ENCODE data around the gene PTPRK. TPM values are rescaled to one million over a fixed set of nuclear protein-coding genes. Genes with fewer than 3 reads are reported as not detected.

Gene PTPRK
- total and polyA plus RNA-seq, 4 donors = 12.1 to 61.2 (median 29.1) TPM

DNA sequence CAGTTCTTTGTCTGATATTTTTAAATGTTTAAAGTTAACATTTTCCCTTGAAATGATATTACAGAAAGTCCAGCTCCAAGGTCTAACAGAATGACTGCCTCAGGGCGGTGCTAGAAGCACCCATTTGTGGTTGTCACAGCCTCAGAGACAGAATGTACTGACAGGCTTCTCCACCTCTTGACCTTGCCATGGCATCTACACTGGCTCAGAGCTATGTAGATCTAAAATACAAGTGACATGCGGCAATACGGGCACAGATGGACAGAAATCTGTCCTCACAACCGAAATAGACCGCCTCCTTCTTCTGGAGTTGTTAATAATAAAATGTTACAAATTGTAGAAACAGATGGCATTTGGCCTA, 452.3 kb downstream of the PTPRK start:
- Histone ChIP-seq H3K9ac (ENCODE audit: low read depth in 1 of 2, low read length in 2 of 2) (no peak overlapping the region), H3K27me3 (ENCODE audit: control insufficient read depth in 4 of 4, insufficient read depth in 4 of 4, low read length in 3 of 4) (no peaks in the 10 kb centered on the region), H3K36me3 (ENCODE audit: control insufficient read depth in 4 of 4, insufficient read depth in 3 of 4, low read depth in 1 of 4, low read length in 3 of 4) (peaks cover 0 to 14% (median 2%) of the 10 kb centered on the region in 4 donors), H3K4me3 (ENCODE audit: low read depth in 1 of 3, low read length in 3 of 3) (no peak overlapping the region), H3K4me1 (ENCODE audit: control insufficient read depth in 4 of 4, insufficient read depth in 4 of 4, low read length in 3 of 4) (peaks cover 4 to 20% (median 14%) of the 10 kb centered on the region in 4 donors), H3K9me3 (ENCODE audit: control insufficient read depth in 4 of 4, low read length in 3 of 4) (no peaks in the 10 kb centered on the region), H3K27ac (ENCODE audit: low read depth in 1 of 2, low read length in 2 of 2) (no peak overlapping the region)
- WGBS = 96% methylated on average over 5 of the region's 5 CpGs
- DNase-seq (ENCODE audit: low spot score) = no peak
- TF ChIP-seq NR2F2 (IDR thresholded peaks at IDR 0.05) = no peak
- TF ChIP-seq YY1 (IDR thresholded peaks at IDR 0.05) = no peak
- no peak for TF ChIP-seq SP1 (IDR thresholded peaks at IDR 0.05)
- no peak for TF ChIP-seq EGR1 (IDR thresholded peaks at IDR 0.05; ENCODE audit: low read depth in 2 of 2)
- TF ChIP-seq RXRA (IDR thresholded peaks at IDR 0.05) = no peak
- no peak for TF ChIP-seq FOXA1 (IDR thresholded peaks at IDR 0.05)
- TF ChIP-seq HNF4A (conservative IDR thresholded peaks at IDR 0.05) = no peak
- no peak for TF ChIP-seq GABPA (IDR thresholded peaks at IDR 0.05 in 1 of 2, conservative IDR thresholded peaks at IDR 0.05 in 1 of 2)
- TF ChIP-seq, protein P1, sequence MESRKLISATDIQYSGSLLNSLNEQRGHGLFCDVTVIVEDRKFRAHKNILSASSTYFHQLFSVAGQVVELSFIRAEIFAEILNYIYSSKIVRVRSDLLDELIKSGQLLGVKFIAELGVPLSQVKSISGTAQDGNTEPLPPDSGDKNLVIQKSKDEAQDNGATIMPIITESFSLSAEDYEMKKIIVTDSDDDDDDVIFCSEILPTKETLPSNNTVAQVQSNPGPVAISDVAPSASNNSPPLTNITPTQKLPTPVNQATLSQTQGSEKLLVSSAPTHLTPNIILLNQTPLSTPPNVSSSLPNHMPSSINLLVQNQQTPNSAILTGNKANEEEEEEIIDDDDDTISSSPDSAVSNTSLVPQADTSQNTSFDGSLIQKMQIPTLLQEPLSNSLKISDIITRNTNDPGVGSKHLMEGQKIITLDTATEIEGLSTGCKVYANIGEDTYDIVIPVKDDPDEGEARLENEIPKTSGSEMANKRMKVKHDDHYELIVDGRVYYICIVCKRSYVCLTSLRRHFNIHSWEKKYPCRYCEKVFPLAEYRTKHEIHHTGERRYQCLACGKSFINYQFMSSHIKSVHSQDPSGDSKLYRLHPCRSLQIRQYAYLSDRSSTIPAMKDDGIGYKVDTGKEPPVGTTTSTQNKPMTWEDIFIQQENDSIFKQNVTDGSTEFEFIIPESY (IDR thresholded peaks at IDR 0.05) = no peak
- no peak for TF ChIP-seq JUND (IDR thresholded peaks at IDR 0.05)
- TF ChIP-seq FOXA2 (IDR thresholded peaks at IDR 0.05) = no peak
- TF ChIP-seq RAD21 (IDR thresholded peaks at IDR 0.05) = no peak

DNA sequence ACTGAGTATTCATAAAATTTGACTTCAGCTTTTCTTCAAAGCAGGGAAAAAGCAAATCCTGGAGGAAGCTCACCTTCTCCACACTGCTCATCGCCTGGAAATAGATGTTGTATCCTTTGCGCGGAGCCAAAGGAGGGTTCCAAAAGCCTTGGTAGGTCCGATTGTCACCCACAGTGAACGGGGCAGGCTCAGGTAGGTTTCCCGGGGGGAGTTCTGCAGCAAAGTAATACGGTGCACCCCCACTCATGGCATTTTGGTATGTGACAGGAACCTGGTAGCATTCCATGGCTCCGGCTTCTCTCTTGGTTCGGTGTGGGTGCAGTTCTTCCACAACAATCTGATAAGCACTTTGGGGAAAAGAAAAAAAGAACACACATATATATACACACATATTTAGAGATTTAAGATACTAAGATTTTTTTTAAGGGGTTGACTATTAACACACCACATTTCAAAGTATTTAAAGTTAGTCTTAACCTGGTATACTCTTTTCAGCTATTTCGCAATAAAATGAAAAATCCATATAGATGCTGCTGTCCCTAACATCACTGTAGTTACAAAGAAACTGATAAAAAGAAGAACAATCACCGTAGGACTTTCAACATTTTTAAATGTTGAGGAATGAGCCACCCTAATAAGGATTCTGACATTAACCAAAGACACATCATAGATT, 452.8 kb downstream of the PTPRK start:
- Histone ChIP-seq H3K9me3 (ENCODE audit: control insufficient read depth in 4 of 4, low read length in 3 of 4) (no peaks in the 10 kb centered on the region), H3K27me3 (ENCODE audit: control insufficient read depth in 4 of 4, insufficient read depth in 4 of 4, low read length in 3 of 4) (no peaks in the 10 kb centered on the region), H3K36me3 (ENCODE audit: control insufficient read depth in 4 of 4, insufficient read depth in 3 of 4, low read depth in 1 of 4, low read length in 3 of 4) (peaks cover 0 to 14% (median 2%) of the 10 kb centered on the region in 4 donors), H3K4me1 (ENCODE audit: control insufficient read depth in 4 of 4, insufficient read depth in 4 of 4, low read length in 3 of 4) (peaks cover 6 to 24% (median 18%) of the 10 kb centered on the region in 4 donors), H3K27ac (ENCODE audit: low read depth in 1 of 2, low read length in 2 of 2) (no peak overlapping the region), H3K9ac (ENCODE audit: low read depth in 1 of 2, low read length in 2 of 2) (no peak overlapping the region), H3K4me3 (ENCODE audit: low read depth in 1 of 3, low read length in 3 of 3) (no peak overlapping the region)
- no peak for DNase-seq (ENCODE audit: low spot score)
- WGBS = 93% methylated on average over 11 of the region's 11 CpGs
- TF ChIP-seq, protein P1 (IDR thresholded peaks at IDR 0.05) = no peak
- no peak for TF ChIP-seq RXRA (IDR thresholded peaks at IDR 0.05)
- no peak for TF ChIP-seq TAF1 (conservative IDR thresholded peaks at IDR 0.05)
- TF ChIP-seq NR2F2 (IDR thresholded peaks at IDR 0.05) = no peak
- TF ChIP-seq, protein P2, sequence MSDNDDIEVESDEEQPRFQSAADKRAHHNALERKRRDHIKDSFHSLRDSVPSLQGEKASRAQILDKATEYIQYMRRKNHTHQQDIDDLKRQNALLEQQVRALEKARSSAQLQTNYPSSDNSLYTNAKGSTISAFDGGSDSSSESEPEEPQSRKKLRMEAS (IDR thresholded peaks at IDR 0.05) = no peak
- no peak for TF ChIP-seq SP1 (IDR thresholded peaks at IDR 0.05)
- TF ChIP-seq, protein P3, sequence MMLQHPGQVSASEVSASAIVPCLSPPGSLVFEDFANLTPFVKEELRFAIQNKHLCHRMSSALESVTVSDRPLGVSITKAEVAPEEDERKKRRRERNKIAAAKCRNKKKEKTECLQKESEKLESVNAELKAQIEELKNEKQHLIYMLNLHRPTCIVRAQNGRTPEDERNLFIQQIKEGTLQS (IDR thresholded peaks at IDR 0.05) = no peak

Measured in liver (tissue), 9 donors.